Stimulated activated CD4-positive, alpha-beta T cell treated with anti-CD3 and anti-CD28 coated beads, Interleukin-4, amount 100 ng/mL, for 4 hours (primary cell): ENCODE data around the gene ASIC5.
"Not testable (repeated sequence)": the region's sequence is repeated elsewhere in the genome, so short reads cannot be mapped to it uniquely, and the experiment has no call there.

ENCODE experiments used
- DNase-seq, 2 experiments: peaks; one replicate each; pipeline ENCODE4 v3.0.0-alpha.2; 2020

ASIC5 gene, protein sequence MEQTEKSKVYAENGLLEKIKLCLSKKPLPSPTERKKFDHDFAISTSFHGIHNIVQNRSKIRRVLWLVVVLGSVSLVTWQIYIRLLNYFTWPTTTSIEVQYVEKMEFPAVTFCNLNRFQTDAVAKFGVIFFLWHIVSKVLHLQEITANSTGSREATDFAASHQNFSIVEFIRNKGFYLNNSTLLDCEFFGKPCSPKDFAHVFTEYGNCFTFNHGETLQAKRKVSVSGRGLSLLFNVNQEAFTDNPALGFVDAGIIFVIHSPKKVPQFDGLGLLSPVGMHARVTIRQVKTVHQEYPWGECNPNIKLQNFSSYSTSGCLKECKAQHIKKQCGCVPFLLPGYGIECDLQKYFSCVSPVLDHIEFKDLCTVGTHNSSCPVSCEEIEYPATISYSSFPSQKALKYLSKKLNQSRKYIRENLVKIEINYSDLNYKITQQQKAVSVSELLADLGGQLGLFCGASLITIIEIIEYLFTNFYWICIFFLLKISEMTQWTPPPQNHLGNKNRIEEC

GRCh38 chr4:155866177-155866576 is at the start of gene ASIC5:
Gene ASIC5 (minus strand): TSS chr4:155866277. CDS start chr4:155866226, 51 bp downstream.
- DNase-seq = no peak

DNA sequence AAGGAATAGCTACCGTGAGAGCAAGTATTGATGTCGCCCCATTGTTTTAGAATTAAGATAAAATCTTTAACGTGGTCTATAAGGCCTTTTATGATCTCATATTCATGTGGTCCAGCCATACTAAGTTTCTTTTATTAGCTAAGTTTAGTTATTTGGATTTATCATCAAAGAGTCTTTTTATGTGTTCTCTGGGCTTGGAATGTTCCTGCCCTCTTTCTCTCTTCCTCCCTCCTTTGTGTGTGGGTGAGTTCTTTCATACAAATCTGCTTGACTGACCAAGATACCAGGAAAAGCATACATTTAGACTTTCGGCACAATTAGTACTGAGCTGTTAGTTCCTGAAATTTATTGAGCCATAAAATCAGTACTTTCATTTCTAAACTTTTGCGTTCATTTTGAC is 48.7 kb upstream of the ASIC5 start:
- DNase-seq = no peak

GRCh38 chr4:155911905-155912304 is 45.8 kb upstream of the ASIC5 start:
- no peak for DNase-seq

GRCh38 chr4:155909615-155910226 is 43.6 kb upstream of the ASIC5 start:
- no peak for DNase-seq

DNA sequence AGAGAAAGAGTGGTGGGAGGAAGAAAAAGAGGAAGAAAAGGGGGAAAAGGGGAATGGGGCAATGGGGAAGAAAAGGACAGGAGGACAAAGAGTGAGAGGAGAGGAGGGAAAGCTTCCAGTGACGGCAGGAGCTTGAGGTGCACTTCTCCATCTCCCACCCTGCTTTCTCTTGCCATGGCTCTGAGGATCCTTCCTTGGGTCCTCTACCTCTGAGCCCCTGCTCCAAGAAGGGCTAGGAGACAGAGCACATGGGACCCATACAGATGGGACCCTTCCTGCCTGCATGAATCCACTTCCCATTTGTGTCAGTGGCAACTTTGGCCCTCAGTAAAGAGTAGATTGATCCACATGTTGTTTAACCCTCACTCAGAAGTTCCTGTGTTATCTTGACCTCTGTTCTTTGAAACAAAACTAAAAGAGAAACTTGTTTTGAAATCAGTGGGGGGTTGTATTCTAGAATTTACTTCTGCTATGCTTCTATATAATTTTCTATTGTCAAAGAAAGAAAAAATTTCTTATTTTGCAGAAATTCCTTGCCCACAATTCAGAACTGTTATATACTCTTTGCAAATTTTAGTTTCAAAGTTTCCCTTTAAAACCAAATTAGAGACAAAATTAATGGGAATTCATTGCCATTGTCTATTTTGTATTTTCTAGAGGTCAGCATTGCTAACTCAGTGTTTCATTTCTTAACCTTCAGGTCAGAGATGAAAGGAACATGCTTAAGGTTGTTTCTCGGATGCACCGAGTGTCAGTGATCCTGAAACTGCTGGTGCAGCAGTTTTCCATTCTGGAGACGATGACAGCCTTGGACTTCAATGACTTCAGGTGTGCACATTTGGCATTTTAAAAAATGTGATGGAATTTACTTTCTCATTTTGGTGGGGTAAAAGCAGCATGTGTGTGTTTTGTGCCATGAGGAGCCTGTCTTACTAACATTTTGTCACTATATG is 42.4 kb upstream of the ASIC5 start:
- DNase-seq = no peak

DNA sequence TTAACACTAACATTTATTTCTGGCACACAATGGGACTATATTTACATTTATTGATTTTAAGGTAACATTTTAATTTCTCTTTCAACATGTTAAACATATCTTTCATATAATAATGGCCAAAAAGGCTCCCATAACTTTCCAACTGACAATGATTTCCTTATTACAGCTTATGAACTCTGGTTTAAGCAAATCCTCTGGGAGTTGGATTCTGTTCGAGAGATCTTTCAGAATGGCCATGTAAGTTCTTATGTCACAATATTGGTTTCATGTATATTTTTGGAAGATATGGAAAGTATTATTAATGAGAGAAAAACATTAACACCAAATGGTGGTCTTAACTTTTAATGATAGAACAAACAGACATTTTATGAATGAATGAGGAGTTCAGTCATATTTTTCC is 41.5 kb upstream of the ASIC5 start:
- no peak for DNase-seq

DNA sequence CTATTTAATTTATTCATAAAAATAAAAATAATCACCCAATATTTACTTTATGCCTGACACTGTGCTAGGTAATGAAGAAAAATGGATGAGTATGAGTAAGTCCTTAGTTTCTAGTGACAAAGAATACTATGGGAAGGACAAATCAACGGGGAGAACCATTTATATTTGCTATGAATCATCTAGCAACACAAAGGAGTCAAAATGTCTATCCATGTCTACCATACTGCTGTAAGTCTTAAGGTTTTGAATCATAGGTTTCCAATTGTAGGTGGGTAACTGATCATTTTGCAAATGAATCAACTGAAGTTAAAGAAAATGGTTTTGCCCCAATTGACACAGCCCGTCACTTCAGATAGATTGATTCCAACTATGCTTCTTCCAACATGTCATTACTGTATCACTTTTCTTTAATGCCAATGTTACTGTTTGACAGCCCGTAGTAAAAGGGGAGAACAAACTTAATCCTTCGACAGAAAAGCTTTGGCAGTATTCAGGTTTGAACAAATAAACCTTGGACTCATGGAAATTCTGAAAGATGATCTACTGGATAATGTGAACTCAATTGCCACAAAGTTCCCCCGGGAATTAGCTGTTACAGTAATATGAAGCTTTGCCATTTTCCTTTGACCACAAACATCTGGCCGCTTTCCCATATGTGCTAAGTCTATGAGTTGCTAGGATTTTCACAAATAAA is 40.6 kb upstream of the ASIC5 start:
- DNase-seq = no peak

GRCh38 chr4:155904331-155904730 is 38.3 kb upstream of the ASIC5 start:
- DNase-seq = no peak

- DNase-seq = no peak
These were observed 37.4 kb upstream of the ASIC5 start, which contains the start of gene TDO2 for GRCh38 chr4:155903453-155903852. Gene TDO2 (plus strand): TSS chr4:155903696. CDS start chr4:155903759, 63 bp downstream.

DNA sequence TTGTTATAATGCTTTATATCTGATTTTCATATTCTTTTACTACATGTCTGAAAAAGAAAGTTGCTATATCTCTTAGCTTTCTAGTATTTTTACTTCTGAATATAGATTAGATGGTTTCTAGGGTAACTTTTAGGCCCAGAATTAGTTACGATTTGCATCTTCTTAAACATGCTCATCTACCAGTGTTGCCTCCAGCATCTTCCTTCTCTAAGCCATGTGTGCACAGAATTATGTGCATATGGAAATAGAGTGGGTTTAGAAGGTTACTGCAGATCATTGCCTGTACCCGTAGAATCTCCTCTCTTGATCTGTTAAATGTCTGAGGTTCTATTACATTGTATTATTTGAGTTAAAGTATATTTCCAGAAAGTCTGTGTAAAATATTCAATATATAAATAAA is 34.9 kb upstream of the ASIC5 start:
- DNase-seq = no peak

GRCh38 chr4:155900381-155900780 is 34.3 kb upstream of the ASIC5 start:
- DNase-seq = no peak

DNA sequence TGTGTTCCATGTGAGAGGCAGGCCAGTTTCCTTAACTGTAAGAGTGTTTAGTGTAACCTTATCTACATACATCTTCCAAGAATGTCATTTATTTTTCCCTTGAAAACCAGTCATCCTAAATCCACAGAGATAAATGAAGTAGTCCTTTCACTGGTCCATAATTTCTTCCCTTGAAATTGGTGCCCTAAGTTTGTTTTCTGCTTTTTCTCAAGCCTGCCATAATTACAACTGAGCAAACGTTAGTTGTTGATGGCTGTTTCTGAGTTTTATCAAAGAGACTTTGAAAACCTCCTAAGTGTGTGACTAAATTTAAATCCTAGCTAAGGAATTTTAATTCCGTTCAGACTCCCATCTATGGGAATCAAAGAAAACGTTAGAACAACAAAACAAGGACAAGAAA is 33.8 kb upstream of the ASIC5 start:
- DNase-seq = no peak

- not testable (repeated sequence) for DNase-seq
These were observed 32.3 kb upstream of the ASIC5 start for GRCh38 chr4:155898371-155898770.

GRCh38 chr4:155891058-155891457 is 25.0 kb upstream of the ASIC5 start:
- no peak for DNase-seq

DNA sequence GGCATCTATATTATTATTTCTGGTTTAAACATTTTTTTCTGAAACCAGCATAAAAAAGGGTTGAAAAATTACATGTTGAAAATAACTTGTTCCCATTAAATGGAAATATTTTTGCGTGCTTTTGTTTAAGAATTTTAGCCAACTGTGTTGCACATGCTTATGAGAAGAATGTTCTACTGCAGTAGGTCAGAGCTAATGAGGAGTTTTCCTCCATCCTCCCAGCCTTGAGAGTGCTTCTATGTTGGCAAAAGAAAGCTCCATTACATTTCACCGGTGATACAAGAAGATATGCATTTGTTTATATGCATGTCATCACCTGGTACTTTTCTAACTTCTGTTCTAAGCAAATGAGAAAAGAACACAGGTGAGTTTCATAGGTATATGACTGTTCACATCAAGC is 23.9 kb upstream of the ASIC5 start:
- no peak for DNase-seq

DNA sequence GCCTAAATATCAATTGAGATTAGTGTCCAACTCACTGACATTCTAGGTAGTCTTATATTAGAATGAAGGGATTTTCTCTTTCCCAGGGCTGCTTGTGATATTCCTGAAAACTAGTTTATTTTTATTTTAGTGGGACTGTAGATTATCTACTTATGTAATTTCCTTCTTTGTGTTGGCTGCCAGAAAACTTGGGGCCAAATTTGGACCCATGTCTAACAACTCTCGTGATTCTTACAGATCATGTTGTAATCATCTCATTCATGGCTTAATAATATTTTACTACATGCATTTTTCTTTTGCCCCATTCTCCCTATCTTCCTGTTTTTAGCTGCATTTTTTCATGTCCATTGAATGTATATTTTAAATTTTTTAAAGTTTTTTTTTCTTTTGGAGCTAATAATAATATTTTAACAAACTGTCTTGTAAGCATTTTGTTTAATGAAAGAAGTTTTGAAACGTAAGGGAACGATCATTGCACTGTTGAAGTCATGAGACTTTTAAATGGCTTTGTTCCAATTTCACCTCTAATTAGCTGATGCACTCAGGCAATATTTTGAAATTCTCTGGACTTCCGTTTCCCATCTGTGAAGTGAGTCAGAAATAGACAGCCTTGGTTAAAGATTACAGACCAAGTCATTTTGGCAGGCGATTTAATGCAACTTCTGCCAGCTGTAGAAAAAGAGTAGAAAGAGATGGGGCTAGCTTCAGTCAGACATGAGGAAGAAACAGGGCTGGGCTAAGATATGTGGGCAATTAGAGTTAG is 23.1 kb upstream of the ASIC5 start:
- DNase-seq = no peak

- DNase-seq = no peak
These were observed 21.9 kb upstream of the ASIC5 start for GRCh38 chr4:155887847-155888570.

DNA sequence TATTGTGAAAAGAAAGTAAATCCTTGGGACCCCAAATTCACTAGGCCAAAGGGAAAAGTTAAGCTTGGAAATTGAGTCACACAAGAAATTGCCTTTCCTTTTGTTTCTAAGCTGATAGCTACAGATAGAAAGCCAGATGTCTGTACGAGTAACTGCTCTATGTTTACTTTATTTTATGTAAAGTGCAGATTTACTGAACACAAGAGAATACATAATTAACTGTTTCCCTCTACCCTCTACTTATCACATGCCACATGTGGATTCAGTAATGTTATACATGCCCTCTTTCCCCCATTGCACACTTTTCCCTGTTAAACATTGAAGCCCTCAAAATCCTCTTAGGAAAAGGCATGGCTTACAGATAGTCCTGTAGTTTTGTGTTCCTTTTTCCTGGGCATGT is 21.0 kb upstream of the ASIC5 start:
- DNase-seq = no peak

DNA sequence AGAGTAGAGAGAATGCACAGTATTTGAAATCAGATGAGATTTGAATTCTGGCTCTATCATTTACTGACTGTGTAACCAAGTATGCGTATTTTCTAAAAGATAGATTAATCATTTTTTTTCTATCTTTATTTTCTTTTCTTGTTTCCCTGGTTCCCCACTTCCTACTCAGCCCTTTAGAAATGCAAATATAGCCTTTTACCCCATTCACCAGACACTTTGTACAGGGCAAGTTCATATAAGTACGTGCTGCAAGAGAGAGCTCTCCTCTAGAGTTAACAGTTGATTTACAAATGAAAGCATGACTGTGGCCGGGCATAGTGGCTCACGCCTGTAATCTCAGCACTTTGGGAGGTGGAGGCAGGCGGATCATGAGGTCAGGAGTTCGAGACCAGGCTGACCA is 19.6 kb upstream of the ASIC5 start:
- no peak for DNase-seq

- DNase-seq = no peak
These were observed 17.8 kb upstream of the ASIC5 start for GRCh38 chr4:155883895-155884294.

- no peak for DNase-seq
These were observed 15.5 kb upstream of the ASIC5 start for GRCh38 chr4:155881555-155881954.
